ENCODE results near the gene TRIM59.
A peak's percentile ranks its signal among the peaks of the same experiment; 100 is the strongest.
"Not testable (repeated sequence)": the region's sequence is repeated elsewhere in the genome, so short reads cannot be mapped to it uniquely, and the experiment has no call there.

Gene TRIM59

DNA sequence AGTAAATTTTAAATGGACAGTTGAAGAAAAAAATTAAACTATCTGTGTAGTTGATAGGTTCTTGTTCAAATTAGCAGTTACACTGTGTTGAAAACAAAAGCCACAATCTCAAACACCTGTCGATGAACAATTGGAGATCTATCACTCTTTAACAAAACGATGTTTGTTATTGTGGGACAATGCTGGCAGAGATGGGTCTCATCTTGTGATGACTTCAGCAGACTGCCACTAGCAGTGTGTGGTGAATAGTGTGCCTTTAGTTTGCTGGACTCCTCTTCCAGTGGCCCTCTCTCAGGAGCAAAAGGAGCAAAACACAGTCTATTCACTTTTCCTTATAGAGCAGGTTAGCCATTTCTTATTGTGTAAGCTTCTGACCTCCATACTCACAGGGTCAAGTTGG is 14.7 kb upstream of the TRIM59 start:
- in situ Hi-C loops (cut with HindIII; ENCODE audit: low pct_ligation_motif_present, low pct_unique_long_range_greater_than_20kb, low sequenced_read_pairs), result no loop called here

DNA sequence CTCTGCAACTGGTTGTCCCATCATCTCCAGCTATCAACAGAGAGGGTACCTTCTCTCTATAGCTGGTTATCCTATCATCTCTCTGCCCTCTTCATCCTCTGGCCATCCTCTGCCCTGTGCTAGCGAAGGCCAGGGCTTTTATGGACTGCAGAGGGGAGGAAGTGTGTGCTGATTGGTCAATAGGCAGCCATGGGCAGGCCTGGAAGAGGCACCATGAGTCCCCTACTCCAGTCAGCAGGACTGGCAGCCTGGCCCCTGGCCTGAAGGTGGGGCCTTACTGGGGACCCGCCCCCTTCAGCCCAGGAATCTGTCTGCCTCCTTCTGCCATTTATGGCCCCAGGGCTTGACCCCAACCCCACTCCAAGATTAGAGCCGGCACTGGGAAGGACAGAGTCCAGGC is 10.4 kb upstream of the TRIM59 start:
- DNase-seq, result no peak
- in situ Hi-C loops (cut with HindIII; ENCODE audit: low pct_ligation_motif_present, low pct_unique_long_range_greater_than_20kb, low sequenced_read_pairs), result no loop called here

More for the DNA sequence above, 14.7 kb upstream of the TRIM59 start:
- DNase-seq, result no peak

DNA sequence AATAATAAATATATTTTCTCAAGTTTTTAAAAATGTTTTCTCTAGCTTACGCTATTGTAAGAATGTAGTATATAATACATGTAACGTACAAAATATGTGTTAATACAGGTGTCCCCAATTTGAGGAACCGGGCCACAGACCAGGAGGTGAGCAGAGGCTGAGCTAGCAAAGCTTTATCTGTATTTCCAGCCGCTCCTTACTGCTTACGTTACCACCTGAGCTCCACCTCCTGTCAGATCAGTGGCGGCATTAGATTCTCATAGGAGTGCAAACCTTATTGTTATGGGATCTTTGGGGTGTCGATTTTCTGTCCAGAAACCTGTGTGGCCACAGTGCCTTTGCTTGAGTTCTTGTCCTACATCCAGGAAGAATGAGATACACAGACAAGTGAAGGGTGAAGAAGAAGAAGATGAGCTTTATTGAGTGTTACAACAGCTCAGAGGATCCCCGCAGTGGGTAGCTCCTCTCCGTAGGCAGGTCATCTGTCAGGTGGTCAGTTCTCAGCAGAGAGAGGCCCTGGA is 9.9 kb upstream of the TRIM59 start:
- DNase-seq, result no peak
- in situ Hi-C loops (cut with HindIII; ENCODE audit: low pct_ligation_motif_present, low pct_unique_long_range_greater_than_20kb, low sequenced_read_pairs), result no loop called here

DNA sequence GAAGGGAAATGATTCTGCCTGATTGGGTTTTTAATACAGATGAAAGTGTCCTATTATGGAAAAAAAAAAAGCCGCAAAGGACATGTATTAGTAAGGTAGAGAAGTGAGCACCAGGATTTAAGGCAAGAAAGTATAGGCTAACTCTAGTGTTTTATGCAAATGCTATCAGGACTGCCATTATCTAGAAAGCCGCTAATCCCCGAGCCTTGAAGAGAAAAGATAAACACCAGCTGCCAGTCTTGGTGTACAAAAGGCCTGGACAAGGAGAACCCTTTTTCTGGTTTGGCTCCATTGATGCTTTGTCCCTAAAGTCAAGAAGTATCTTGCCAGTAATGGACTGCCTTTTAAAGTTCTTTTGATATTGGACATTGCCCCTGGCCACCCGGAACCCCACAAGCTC is 8.6 kb upstream of the TRIM59 start:
- DNase-seq, result no peak
- in situ Hi-C loops (cut with HindIII; ENCODE audit: low pct_ligation_motif_present, low pct_unique_long_range_greater_than_20kb, low sequenced_read_pairs), result no loop called here

DNA sequence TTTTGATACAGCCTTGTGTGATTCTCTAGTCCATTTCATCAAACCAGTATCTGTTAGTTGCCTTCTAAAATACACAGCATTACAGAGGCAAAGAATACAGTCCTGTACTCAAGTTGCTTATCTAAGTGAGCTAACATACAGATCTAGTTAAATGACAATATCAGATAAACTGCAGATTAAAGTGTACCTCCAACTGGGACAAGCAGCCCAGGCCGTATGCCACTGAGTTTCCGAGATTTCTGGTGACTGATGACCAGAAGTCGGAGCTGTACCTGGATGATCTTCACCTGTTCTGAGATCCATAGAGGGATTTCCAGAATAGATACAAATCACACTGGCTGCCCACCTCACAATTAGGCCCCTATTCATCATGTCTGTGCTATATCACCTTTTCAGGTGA is 6.3 kb upstream of the TRIM59 start:
- DNase-seq, result no peak
- in situ Hi-C loops (cut with HindIII; ENCODE audit: low pct_ligation_motif_present, low pct_unique_long_range_greater_than_20kb, low sequenced_read_pairs), result no loop called here

DNA sequence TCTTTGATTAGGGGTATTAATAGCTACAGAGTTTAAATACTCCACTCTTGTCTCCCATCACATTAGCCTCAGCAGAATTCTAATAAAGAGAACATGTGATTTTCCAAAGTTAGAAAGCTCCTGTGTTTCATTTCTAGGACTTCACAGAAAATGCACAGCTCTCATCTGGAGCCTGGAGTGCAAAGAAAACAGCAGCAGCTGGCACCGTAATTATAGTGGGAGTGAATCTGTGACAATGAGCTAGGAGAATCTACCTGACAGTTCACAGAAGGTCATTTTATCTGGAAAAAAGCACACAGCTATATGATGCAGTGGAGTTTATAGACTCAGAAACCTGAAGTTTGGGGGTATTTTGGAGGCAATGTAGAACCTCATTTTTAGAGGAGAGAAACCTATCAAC is 5.4 kb upstream of the TRIM59 start:
- no peak for DNase-seq
- in situ Hi-C loops (cut with HindIII; ENCODE audit: low pct_ligation_motif_present, low pct_unique_long_range_greater_than_20kb, low sequenced_read_pairs), result no loop called here

DNA sequence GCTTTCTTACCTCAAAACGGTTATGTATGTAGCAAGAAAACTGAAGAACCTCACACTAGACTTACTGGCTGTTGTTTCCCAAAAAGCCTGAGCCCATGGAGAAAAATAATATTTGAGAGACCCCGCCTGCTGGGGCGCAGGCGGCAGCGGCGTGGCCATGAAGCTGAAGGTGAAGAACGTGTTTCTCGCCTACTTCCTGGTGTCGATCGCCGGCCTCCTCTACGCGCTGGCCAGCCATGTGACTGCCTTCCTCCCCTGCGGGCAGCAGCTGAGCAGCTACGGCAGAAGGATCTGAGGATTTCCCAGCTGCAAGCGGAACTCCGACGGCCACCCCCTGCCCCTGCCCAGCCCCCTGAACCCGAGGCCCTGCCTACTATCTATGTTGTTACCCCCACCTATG is 2.7 kb upstream of the TRIM59 start:
- in situ Hi-C loops (cut with HindIII; ENCODE audit: low pct_ligation_motif_present, low pct_unique_long_range_greater_than_20kb, low sequenced_read_pairs); DNase-seq: not testable (repeated sequence)

DNA sequence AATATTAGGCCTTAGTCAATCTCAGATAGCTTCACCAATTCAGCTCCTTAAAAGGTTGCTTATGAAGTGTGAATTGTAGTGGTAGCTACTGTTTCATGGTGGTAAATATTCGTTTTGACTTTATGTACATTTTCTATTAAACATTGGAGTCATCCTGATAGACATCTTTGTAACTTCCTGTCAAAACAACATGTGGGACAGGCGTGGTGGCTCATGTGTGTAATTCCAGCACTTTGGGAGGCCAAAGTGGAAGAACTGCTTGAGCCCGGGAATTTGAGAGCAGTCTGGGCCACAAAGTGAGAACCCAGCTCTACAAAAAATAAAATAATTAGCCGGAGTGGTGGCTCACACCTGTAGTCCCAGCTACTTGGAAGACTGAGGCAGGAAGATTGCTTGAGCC is 2.0 kb upstream of the TRIM59 start:
- in situ Hi-C loops (cut with HindIII; ENCODE audit: low pct_ligation_motif_present, low pct_unique_long_range_greater_than_20kb, low sequenced_read_pairs), result no loop called here

DNA sequence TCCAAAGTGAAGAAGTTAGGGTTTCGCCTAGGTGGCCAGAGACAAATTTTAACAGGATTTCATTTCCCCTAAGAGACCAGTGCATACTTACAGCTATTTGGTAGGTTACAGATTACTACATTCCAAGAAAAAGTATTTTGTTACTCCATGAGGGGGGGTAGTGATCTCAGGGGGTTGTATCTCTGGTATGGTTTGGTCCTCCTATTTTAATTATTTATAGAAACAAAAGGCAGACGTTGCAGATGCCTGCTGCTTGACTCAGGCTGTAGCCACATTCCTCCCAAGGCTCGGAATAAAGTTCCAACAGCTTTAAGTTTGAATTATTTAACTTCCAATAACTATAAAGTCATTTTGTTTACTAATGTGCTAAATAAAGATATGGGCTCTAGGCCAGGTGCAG is 1.3 kb upstream of the TRIM59 start:
- in situ Hi-C loops (cut with HindIII; ENCODE audit: low pct_ligation_motif_present, low pct_unique_long_range_greater_than_20kb, low sequenced_read_pairs), result no loop called here
- DNase-seq, result peak; percentile 88

More for the DNA sequence above, 2.0 kb upstream of the TRIM59 start:
- DNase-seq, result no peak

DNA sequence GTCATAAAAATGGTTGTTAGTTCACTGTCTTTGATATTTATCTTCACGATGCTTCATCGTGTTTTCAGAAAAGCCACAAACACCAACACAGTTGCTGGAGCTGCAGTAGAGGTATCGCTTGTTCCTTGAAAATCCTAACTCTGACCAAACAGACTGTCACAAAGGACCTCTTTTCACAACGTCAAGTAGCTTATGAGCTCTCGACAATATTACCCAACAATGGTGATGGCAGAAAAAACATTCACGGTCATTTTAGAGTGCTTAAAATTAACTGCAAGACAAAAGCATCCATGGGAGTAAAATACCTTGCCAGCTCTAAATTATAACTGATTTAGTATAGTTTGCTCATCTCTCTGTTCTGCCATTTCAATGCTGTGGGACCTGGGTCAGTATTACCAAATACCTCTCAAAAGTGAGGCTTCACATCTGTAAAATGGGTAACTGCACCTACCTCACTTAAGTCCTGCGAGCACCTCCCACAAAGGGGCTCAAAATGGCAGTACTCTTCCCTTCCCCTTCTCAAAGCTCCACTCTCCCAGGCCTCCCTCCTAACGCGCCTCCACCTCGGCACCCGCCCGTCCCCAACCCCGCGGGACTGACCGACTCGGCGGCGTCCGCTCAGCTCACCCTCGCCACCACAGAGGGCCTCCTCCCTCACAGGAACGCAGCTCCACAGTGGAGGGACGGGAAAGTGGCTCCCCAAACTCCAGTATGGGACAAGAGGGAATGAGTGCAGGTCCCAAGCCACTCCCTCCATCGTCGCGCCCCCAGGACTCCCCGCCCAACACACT is 546 bp downstream of the TRIM59 start:
- peak; percentile 16 for DNase-seq
- in situ Hi-C loops (cut with HindIII; ENCODE audit: low pct_ligation_motif_present, low pct_unique_long_range_greater_than_20kb, low sequenced_read_pairs), result no loop called here

DNA sequence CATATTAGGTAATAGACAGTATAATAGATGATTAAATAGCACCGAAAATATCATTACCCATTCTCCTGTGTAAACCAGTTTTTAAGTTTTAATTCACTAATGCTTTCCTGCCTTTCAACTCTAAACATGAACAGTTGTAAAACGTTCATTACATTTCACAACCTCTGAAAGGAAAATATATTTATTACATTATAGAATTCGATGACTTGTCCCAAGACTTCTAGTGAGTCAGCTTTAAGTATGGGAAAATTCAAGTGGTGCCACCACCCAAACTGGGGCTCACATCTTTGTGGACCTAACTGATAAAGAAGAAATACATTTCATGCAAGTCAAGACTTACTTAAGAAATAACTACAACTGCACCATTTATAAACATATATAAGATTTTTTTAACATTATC is 2.0 kb downstream of the TRIM59 start:
- in situ Hi-C loops (cut with HindIII; ENCODE audit: low pct_ligation_motif_present, low pct_unique_long_range_greater_than_20kb, low sequenced_read_pairs), result no loop called here

DNA sequence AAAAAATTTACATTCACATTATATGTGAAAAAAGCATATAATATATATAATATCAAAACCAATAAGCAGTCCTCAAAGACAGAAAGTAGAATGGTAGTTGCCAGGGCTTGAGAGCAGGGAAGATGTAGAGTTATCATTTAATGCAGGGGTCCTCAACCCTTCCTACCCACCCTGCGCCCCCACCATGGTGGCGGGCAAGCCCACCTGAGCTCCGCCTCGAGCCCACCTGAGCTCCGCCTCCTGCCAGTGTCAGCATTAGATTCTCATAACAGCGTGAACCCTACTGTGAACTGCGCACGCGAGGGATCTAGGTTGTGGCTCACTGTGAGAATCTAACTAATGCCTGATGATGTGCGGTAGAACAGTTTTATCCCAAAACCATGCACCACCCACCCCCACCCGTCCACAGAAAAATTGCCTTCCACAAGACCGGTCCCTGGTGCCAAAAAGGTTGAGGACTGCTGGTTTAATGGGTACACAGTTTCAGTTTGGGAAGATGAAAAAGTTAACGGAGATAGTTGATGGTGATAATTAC is 3.0 kb downstream of the TRIM59 start:
- in situ Hi-C loops (cut with HindIII; ENCODE audit: low pct_ligation_motif_present, low pct_unique_long_range_greater_than_20kb, low sequenced_read_pairs), result no loop called here
- no peak for DNase-seq

More for the DNA sequence above, 2.0 kb downstream of the TRIM59 start:
- DNase-seq, result no peak

DNA sequence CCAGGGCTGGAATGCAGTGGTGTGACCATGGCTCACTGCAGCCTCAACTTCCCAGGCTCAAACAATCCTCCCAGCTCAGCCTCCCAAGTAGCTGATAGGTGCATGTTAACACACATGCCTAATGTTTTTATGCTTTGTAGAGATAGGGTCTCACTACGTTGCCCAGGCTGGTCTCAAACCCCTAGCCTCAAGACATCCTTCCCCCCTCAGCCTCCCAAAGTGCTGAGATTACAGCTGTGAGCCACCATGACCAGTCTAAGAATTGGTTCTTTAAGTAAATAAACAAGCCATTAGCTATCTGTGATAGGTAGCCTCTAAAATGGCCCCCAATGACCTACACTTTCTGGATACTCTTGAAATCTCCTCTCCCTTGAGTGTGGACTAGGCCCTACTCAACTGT is 3.7 kb downstream of the TRIM59 start:
- in situ Hi-C loops (cut with HindIII; ENCODE audit: low pct_ligation_motif_present, low pct_unique_long_range_greater_than_20kb, low sequenced_read_pairs), result no loop called here
- no peak for DNase-seq

DNA sequence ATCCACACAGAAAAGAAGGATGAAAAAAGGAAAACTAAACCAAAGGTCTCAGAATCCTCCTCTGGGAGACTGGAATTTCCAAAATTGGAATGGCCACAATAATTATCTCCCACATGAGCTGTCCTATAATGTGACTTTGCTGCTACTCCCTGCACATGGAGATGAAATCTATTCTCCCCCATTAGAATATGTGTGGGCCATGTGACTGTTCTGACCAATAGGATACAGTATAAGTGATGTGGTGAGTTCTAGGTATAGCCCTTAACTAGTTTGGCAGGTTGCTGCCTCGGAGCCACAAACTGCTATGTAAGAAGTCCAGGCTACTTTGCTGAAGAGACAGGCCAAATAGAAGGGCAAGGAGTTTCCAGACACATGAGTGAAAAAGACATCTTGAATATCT is 5.2 kb downstream of the TRIM59 start:
- in situ Hi-C loops (cut with HindIII; ENCODE audit: low pct_ligation_motif_present, low pct_unique_long_range_greater_than_20kb, low sequenced_read_pairs), result no loop called here
- no peak for DNase-seq

DNA sequence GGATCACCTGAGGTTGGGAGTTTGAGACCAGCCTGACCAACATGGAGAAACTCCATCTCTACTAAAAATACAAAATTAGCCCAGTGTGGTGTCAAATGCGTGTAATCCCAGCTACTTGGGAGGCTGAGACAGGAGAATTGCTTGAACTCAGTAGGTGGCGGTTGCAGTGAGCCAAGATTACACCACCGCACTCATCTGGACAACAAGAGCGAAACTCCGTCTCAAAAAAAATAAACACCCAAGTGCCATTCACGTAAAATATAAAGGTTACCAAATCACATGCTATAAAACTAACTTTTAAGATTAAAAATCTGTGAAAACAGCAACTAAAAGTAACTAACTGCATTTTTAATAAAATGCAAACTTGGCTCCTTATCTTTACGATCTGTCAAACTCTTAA is 8.9 kb downstream of the TRIM59 start:
- DNase-seq, result no peak
- in situ Hi-C loops (cut with HindIII; ENCODE audit: low pct_ligation_motif_present, low pct_unique_long_range_greater_than_20kb, low sequenced_read_pairs), result no loop called here

DNA sequence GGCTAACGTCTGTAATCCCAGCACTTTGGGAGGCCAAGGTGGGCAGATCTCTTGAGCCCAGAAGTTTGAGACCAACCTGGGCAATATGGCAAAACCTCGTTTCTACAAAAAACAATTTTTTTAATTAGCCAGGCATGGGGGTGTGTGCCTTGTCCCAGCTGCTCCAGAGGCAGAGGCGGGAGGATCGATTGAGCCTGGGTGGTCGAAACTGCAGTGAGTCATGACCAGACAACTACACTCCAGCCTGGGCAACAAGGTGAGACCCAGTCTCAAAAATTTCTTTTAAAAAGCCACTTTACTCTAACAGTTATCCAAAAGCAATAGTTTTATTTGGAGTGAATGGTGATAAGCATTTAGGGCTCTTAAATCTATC is 12.5 kb downstream of the TRIM59 start:
- in situ Hi-C loops (cut with HindIII; ENCODE audit: low pct_ligation_motif_present, low pct_unique_long_range_greater_than_20kb, low sequenced_read_pairs), result no loop called here

DNA sequence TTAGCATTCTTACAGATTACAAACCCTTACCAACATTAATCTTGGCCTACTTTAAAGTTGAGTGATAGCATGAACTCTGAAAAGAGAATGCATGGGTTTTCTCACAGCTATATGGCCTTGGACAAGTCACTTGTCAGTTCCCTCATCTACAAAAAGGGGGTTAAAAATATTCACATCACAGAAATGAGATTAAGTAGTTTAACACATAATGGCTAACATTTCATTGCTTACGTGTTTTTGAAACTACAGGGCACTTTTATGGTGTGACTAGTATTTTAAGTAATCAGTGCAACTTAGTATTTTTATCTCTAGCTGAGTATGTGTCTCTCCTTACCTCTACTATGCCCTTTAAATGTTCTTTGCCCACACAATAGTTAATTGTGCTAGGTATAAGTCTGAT is 13.8 kb downstream of the TRIM59 start:
- in situ Hi-C loops (cut with HindIII; ENCODE audit: low pct_ligation_motif_present, low pct_unique_long_range_greater_than_20kb, low sequenced_read_pairs), result no loop called here

More for the DNA sequence above, 12.5 kb downstream of the TRIM59 start:
- no peak for DNase-seq

DNA sequence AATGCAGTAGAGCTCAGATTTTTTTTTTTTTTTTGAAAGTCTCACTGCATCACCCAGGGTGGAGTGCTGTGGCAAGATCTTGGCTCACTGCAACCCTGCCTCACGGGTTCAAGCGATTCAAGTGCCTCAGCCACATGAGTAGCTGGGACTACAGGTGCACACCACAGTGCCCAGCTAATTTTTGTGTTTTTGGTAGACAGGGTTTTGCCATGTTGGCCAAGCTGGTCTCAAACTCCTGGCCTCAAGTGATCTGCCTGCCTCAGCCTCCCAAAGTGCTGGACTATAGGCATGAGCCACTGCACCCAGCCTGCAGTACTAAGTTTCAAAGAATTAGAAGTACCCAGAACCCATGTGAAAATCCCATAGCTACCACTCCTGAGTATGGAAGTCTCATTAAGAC is 14.5 kb downstream of the TRIM59 start:
- no peak for DNase-seq
- in situ Hi-C loops (cut with HindIII; ENCODE audit: low pct_ligation_motif_present, low pct_unique_long_range_greater_than_20kb, low sequenced_read_pairs), result no loop called here

More for the DNA sequence above, 13.8 kb downstream of the TRIM59 start:
- no peak for DNase-seq

DNA sequence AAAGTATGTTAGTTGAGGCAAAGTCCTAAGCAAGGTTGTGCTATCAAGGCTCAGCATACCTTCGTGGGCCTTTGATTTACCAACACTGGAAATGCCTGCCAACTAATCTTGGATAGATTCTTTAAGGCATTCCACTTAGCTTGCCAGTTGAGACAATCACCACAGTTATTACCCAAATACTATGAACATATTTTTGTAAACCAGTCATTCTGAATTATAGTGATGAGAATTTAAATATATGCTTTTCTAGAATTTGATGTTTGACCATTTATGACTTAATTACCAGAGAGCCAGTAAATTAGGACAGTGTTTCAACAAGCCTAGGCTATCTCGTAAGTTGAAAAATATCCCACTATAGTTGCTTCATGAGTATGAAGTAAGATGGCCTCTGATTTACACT is 15.5 kb downstream of the TRIM59 start:
- in situ Hi-C loops (cut with HindIII; ENCODE audit: low pct_ligation_motif_present, low pct_unique_long_range_greater_than_20kb, low sequenced_read_pairs), result no loop called here
- DNase-seq, result peak; percentile 22

DNA sequence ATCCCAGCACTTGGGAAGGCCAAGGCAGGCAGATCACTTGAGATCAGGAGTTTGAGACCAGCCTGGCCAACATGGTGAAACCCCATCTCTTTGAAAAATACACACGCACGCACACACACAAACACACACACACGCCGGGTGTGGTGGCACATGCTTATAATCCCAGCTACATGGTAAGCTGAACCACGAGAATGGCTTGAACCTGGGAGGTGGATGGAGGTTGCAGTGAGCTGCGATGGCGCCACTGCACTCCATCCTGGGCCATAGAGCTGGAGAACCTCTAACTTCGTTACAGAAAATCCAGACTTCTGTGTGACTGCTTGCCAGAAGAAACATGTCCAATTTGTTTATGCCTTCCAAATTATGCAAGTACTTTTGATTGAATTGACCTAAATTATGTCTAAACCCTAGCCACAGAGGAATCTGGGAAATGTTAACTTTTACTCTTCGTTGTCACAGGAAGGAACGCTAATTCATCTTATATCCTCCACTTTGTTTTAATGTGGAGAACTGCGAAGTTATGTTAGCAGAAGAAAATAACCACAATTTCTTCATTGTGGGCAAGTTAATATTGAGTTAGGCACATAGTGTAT is 21.7 kb downstream of the TRIM59 start:
- DNase-seq, result no peak
- in situ Hi-C loops (cut with HindIII; ENCODE audit: low pct_ligation_motif_present, low pct_unique_long_range_greater_than_20kb, low sequenced_read_pairs), result no loop called here

All from ACHN (cell line).